ENCODE data around the gene NEURL4. TPM values are rescaled to one million over a fixed set of nuclear protein-coding genes. Genes with fewer than 3 reads are reported as not detected.

NEURL4 gene
- polyA plus RNA-seq, 1 of the 3 experiments (the other 2 are of a cell fraction), result 22.1 TPM

DNA sequence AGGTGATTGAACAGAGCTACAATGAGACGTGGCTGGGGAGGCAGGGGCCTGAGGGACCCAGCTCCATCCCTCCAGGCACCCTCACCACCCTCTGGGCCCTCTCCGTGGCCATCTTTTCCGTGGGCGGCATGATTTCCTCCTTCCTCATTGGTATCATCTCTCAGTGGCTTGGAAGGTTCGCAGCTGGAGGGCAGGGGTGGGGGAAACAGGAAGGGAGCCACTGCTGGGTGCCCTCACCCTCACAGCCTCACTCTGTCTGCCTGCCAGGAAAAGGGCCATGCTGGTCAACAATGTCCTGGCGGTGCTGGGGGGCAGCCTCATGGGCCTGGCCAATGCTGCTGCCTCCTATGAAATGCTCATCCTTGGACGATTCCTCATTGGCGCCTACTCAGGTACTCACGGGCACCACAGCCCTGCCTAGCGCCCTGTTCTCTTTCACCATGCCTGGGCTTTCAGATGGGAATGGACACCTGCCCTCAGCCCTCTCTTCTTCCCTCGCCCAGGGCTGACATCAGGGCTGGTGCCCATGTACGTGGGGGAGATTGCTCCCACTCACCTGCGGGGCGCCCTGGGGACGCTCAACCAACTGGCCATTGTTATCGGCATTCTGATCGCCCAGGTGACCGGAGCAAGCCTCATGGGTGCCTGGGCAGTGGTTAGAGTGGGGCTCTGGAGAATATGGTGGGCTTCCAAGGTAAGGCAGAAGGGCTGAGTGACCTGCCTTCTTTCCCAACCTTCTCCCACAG is 45.5 kb downstream of the NEURL4 start:
- POLR2A ChIA-PET, result no interaction called here
- CTCF ChIA-PET, result interaction anchor here (1.6 to 8.8 kb wide), 3 partner anchors 9 to 40 kb away, joined by 4 to 169 read pairs (median 34); no protein-coding TSS in a partner anchor

DNA sequence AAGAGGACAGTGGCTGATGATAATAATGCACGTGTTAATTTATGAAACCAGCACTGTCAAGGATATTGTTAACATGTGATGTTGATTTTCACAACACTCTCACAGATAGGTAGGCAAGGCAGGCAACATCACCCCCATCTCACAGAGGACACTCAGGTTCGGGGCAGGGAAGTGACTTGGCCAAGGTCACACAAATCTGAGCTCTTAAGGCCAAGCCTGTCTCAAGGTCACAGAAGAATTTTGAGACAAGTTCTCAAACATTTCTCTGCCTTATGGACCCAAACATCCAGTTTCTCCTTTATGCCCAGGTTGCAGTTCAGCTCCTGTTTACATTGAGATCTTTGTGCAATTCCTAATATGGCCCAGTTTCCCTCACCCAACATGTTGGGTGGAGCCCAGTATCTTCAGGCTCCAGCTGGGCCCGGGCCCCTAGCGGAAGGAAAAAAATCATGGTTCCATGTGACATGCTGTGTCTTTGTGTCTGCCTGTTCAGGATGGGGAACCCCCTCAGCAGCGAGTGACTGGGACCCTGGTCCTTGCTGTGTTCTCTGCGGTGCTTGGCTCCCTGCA is 46.3 kb downstream of the NEURL4 start:
- CTCF ChIA-PET, result interaction anchor here (1.6 to 8.8 kb wide), 4 partner anchors 10 to 237 kb away, joined by 4 to 169 read pairs (median 20); no protein-coding TSS in a partner anchor
- Histone ChIP-seq H3K9me2 (no peaks in the 10 kb centered on the region), H3K36me3 (replicated peaks in 1 of 2; ENCODE audit: control insufficient read depth in 1 of 2, insufficient read depth in 2 of 2, low read length in 1 of 2) (no peaks in the 10 kb centered on the region), H3F3A (replicated peaks; ENCODE audit: insufficient read depth) (peaks cover 15% of the 10 kb centered on the region), H2AFZ (ENCODE audit: low read depth) (no peak overlapping the region), H3K27ac (ENCODE audit: low read depth in 2 of 2, low read length in 1 of 2) (no peak overlapping the region), H3K79me2 (ENCODE audit: insufficient read depth) (no peaks in the 10 kb centered on the region), H3K4me1 (ENCODE audit: control insufficient read depth in 1 of 2, insufficient read depth in 2 of 2, low read depth in 1 of 2, low read length in 1 of 2) (peaks cover 6 to 18% of the 10 kb centered on the region in 2 experiments; a peak in 2 of 4 replicates), H3K4me3 (ENCODE audit: low read depth in 2 of 2, low read length in 1 of 2) (no peak overlapping the region; a peak in 1 of 4 replicates), H3K9ac (no peak overlapping the region), H3K9me3 (no peaks in the 10 kb centered on the region), H3K4me2 (no peak overlapping the region), H4K20me1 (ENCODE audit: insufficient read depth) (no peaks in the 10 kb centered on the region), H3K27me3 (ENCODE audit: insufficient read depth) (peaks cover 2% of the 10 kb centered on the region; the same call in 1 of the 2 replicates)
- POLR2A ChIA-PET, result interaction anchor here (0.5 to 1.3 kb wide), 2 partner anchors 62 to 345 kb away, joined by 3 read pairs; partner anchors contain the start of gene SAT2
- 66% methylated on average over 5 of the region's 6 CpGs for WGBS (ENCODE audit: low lambda C conversion rate)
- DNase-seq, result peak; percentile 17
- TF ChIP-seq, protein P1, sequence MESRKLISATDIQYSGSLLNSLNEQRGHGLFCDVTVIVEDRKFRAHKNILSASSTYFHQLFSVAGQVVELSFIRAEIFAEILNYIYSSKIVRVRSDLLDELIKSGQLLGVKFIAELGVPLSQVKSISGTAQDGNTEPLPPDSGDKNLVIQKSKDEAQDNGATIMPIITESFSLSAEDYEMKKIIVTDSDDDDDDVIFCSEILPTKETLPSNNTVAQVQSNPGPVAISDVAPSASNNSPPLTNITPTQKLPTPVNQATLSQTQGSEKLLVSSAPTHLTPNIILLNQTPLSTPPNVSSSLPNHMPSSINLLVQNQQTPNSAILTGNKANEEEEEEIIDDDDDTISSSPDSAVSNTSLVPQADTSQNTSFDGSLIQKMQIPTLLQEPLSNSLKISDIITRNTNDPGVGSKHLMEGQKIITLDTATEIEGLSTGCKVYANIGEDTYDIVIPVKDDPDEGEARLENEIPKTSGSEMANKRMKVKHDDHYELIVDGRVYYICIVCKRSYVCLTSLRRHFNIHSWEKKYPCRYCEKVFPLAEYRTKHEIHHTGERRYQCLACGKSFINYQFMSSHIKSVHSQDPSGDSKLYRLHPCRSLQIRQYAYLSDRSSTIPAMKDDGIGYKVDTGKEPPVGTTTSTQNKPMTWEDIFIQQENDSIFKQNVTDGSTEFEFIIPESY (IDR thresholded peaks at IDR 0.05; ENCODE audit: borderline replicate concordance, low read depth), result no peak
- no peak for TF ChIP-seq RXRA (IDR thresholded peaks at IDR 0.05; ENCODE audit: borderline replicate concordance, low read depth)
- no peak for TF ChIP-seq TAF1 (IDR thresholded peaks at IDR 0.05; ENCODE audit: borderline replicate concordance, low read depth, low read length)
- no peak for TF ChIP-seq RCOR1 (IDR thresholded peaks at IDR 0.05; ENCODE audit: low read length)
- no peak for TF ChIP-seq YY1 (IDR thresholded peaks at IDR 0.05; ENCODE audit: low read depth)
- TF ChIP-seq TCF12 (IDR thresholded peaks at IDR 0.05), result no peak
- no peak for TF ChIP-seq CHD2 (IDR thresholded peaks at IDR 0.05; ENCODE audit: low read length, partially characterized antibody)
- TF ChIP-seq SMC3 (IDR thresholded peaks at IDR 0.05; ENCODE audit: low read depth, low read length), result no peak
- no peak for TF ChIP-seq NFIC (IDR thresholded peaks at IDR 0.05; ENCODE audit: borderline replicate concordance)
- TF ChIP-seq, protein P2, sequence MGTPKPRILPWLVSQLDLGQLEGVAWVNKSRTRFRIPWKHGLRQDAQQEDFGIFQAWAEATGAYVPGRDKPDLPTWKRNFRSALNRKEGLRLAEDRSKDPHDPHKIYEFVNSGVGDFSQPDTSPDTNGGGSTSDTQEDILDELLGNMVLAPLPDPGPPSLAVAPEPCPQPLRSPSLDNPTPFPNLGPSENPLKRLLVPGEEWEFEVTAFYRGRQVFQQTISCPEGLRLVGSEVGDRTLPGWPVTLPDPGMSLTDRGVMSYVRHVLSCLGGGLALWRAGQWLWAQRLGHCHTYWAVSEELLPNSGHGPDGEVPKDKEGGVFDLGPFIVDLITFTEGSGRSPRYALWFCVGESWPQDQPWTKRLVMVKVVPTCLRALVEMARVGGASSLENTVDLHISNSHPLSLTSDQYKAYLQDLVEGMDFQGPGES (IDR thresholded peaks at IDR 0.05; ENCODE audit: low read depth, low read length), result no peak
- TF ChIP-seq, protein P3, sequence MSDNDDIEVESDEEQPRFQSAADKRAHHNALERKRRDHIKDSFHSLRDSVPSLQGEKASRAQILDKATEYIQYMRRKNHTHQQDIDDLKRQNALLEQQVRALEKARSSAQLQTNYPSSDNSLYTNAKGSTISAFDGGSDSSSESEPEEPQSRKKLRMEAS (IDR thresholded peaks at IDR 0.05; ENCODE audit: low read depth), result no peak
- no peak for TF ChIP-seq EZH2phosphoT487 (IDR thresholded peaks at IDR 0.05; ENCODE audit: borderline replicate concordance, low read depth)
- TF ChIP-seq, protein P4, sequence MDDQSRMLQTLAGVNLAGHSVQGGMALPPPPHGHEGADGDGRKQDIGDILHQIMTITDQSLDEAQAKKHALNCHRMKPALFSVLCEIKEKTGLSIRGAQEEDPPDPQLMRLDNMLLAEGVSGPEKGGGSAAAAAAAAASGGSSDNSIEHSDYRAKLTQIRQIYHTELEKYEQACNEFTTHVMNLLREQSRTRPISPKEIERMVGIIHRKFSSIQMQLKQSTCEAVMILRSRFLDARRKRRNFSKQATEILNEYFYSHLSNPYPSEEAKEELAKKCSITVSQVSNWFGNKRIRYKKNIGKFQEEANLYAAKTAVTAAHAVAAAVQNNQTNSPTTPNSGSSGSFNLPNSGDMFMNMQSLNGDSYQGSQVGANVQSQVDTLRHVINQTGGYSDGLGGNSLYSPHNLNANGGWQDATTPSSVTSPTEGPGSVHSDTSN (IDR thresholded peaks at IDR 0.05), result no peak
- TF ChIP-seq, protein P5, sequence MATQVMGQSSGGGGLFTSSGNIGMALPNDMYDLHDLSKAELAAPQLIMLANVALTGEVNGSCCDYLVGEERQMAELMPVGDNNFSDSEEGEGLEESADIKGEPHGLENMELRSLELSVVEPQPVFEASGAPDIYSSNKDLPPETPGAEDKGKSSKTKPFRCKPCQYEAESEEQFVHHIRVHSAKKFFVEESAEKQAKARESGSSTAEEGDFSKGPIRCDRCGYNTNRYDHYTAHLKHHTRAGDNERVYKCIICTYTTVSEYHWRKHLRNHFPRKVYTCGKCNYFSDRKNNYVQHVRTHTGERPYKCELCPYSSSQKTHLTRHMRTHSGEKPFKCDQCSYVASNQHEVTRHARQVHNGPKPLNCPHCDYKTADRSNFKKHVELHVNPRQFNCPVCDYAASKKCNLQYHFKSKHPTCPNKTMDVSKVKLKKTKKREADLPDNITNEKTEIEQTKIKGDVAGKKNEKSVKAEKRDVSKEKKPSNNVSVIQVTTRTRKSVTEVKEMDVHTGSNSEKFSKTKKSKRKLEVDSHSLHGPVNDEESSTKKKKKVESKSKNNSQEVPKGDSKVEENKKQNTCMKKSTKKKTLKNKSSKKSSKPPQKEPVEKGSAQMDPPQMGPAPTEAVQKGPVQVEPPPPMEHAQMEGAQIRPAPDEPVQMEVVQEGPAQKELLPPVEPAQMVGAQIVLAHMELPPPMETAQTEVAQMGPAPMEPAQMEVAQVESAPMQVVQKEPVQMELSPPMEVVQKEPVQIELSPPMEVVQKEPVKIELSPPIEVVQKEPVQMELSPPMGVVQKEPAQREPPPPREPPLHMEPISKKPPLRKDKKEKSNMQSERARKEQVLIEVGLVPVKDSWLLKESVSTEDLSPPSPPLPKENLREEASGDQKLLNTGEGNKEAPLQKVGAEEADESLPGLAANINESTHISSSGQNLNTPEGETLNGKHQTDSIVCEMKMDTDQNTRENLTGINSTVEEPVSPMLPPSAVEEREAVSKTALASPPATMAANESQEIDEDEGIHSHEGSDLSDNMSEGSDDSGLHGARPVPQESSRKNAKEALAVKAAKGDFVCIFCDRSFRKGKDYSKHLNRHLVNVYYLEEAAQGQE (IDR thresholded peaks at IDR 0.05; ENCODE audit: low read depth, low read length), result no peak
- TF ChIP-seq FOXJ3 (CRISPR knock-in tag; IDR thresholded peaks at IDR 0.05), result no peak

More for the DNA sequence above, 45.5 kb downstream of the NEURL4 start:
- no peak overlapping the region for H3K4me2 ChIP-seq
- peaks cover 15% of the 10 kb centered on the region for H3F3A ChIP-seq (replicated peaks; ENCODE audit: insufficient read depth)
- no peak overlapping the region for H3K27ac ChIP-seq (ENCODE audit: low read depth in 2 of 2, low read length in 1 of 2)
- no peak overlapping the region for H3K9ac ChIP-seq
- H3K36me3 ChIP-seq (replicated peaks in 1 of 2; ENCODE audit: control insufficient read depth in 1 of 2, insufficient read depth in 2 of 2, low read length in 1 of 2), result no peaks in the 10 kb centered on the region
- no peak overlapping the region for H3K4me3 ChIP-seq (ENCODE audit: low read depth in 2 of 2, low read length in 1 of 2)
- TF ChIP-seq TEAD4 (IDR thresholded peaks at IDR 0.05; ENCODE audit: borderline replicate concordance, insufficient read depth), result no peak
- DNase-seq, result peak; percentile 15
- H4K20me1 ChIP-seq (ENCODE audit: insufficient read depth), result no peaks in the 10 kb centered on the region
- no peaks in the 10 kb centered on the region for H3K9me3 ChIP-seq
- peaks cover 6% of the 10 kb centered on the region; the same call in 1 of the 2 replicates for H3K27me3 ChIP-seq (ENCODE audit: insufficient read depth)
- 86% methylated on average over 16 of the region's 18 CpGs for WGBS (ENCODE audit: low lambda C conversion rate)
- no peaks in the 10 kb centered on the region for H3K9me2 ChIP-seq
- no peak overlapping the region for H2AFZ ChIP-seq (ENCODE audit: low read depth)
- H3K79me2 ChIP-seq (ENCODE audit: insufficient read depth), result no peaks in the 10 kb centered on the region
- peaks cover 6 to 18% of the 10 kb centered on the region in 2 experiments; a peak in 2 of 4 replicates for H3K4me1 ChIP-seq (ENCODE audit: control insufficient read depth in 1 of 2, insufficient read depth in 2 of 2, low read depth in 1 of 2, low read length in 1 of 2)

Data from SK-N-SH (cell line).